ENCODE data around the gene C1QC. TPM values are rescaled to one million over a fixed set of nuclear protein-coding genes. Genes with fewer than 3 reads are reported as not detected.

The C1QC gene
- total and polyA plus RNA-seq, 2 experiments from 2014 or later, result not detected

DNA sequence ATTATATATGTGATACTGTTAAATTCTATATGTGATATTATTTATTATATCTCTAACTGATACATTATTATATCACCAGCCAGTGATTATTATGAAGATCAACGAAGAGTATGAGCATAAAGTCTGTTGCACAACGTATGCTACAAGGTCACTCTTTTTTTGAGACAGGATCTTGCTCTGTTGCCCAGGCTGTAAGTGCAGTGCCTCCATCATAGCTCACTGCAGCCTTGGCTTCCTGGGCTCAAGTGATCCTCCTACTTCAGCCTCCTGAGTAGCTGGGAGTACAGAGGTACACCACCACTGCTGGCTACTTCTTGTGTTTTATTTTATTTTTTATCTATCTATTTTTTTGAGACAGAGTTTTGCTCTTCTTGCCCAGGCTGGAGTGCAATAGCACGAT lies 53.2 kb downstream of the C1QC start:
- Mint-ChIP-seq H3K4me3 (no peak overlapping the region), H3K9me3 (no peaks in the 10 kb centered on the region; the same call in 2 of the 3 replicates), H3K4me1 (no peaks in the 10 kb centered on the region), H3K27me3 (ENCODE audit: insufficient read depth, low read depth, poor library complexity) (peaks cover 5% of the 10 kb centered on the region), H3K36me3 (ENCODE audit: low read depth) (no peaks in the 10 kb centered on the region), H3K27ac (no peak overlapping the region)
- no peaks in the 10 kb centered on the region for H3K79me2 ChIP-seq (replicated peaks; ENCODE audit: insufficient read depth)
- DNase-seq (ENCODE audit: low spot score), result no peak
- no peak overlapping the region for H3K4me3 ChIP-seq
- H3F3A ChIP-seq (replicated peaks; ENCODE audit: low read depth), result no peaks in the 10 kb centered on the region
- no peak overlapping the region for H3K4me2 ChIP-seq
- H4K20me1 ChIP-seq (replicated peaks; ENCODE audit: insufficient read depth), result no peaks in the 10 kb centered on the region; the same call in 1 of the 2 replicates
- H2AFZ ChIP-seq, result no peak overlapping the region
- H3K9me2 ChIP-seq (ENCODE audit: insufficient read depth), result no peaks in the 10 kb centered on the region
- no peaks in the 10 kb centered on the region for H3K27me3 ChIP-seq (ENCODE audit: insufficient read depth)
- H3K4me1 ChIP-seq (ENCODE audit: insufficient read depth), result no peaks in the 10 kb centered on the region
- H3K36me3 ChIP-seq (ENCODE audit: insufficient read depth), result no peaks in the 10 kb centered on the region
- no peak for ATAC-seq
- no peak for TF ChIP-seq ZNF114 (CRISPR knock-in tag; IDR thresholded peaks at IDR 0.05)
- TF ChIP-seq STAT1 (IDR thresholded peaks at IDR 0.05; ENCODE audit: unreplicated experiment), result no peak
- no peak for TF ChIP-seq ZNF331 (CRISPR knock-in tag; IDR thresholded peaks at IDR 0.05; ENCODE audit: low read depth)
- TF ChIP-seq ETS1 (IDR thresholded peaks at IDR 0.05), result no peak
- TF ChIP-seq, protein P1, sequence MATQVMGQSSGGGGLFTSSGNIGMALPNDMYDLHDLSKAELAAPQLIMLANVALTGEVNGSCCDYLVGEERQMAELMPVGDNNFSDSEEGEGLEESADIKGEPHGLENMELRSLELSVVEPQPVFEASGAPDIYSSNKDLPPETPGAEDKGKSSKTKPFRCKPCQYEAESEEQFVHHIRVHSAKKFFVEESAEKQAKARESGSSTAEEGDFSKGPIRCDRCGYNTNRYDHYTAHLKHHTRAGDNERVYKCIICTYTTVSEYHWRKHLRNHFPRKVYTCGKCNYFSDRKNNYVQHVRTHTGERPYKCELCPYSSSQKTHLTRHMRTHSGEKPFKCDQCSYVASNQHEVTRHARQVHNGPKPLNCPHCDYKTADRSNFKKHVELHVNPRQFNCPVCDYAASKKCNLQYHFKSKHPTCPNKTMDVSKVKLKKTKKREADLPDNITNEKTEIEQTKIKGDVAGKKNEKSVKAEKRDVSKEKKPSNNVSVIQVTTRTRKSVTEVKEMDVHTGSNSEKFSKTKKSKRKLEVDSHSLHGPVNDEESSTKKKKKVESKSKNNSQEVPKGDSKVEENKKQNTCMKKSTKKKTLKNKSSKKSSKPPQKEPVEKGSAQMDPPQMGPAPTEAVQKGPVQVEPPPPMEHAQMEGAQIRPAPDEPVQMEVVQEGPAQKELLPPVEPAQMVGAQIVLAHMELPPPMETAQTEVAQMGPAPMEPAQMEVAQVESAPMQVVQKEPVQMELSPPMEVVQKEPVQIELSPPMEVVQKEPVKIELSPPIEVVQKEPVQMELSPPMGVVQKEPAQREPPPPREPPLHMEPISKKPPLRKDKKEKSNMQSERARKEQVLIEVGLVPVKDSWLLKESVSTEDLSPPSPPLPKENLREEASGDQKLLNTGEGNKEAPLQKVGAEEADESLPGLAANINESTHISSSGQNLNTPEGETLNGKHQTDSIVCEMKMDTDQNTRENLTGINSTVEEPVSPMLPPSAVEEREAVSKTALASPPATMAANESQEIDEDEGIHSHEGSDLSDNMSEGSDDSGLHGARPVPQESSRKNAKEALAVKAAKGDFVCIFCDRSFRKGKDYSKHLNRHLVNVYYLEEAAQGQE (IDR thresholded peaks at IDR 0.05; ENCODE audit: unreplicated experiment), result no peak
- no peak for TF ChIP-seq CTCF (conservative IDR thresholded peaks at IDR 0.05; ENCODE audit: low read depth in 2 of 2)
- TF ChIP-seq, protein P2, sequence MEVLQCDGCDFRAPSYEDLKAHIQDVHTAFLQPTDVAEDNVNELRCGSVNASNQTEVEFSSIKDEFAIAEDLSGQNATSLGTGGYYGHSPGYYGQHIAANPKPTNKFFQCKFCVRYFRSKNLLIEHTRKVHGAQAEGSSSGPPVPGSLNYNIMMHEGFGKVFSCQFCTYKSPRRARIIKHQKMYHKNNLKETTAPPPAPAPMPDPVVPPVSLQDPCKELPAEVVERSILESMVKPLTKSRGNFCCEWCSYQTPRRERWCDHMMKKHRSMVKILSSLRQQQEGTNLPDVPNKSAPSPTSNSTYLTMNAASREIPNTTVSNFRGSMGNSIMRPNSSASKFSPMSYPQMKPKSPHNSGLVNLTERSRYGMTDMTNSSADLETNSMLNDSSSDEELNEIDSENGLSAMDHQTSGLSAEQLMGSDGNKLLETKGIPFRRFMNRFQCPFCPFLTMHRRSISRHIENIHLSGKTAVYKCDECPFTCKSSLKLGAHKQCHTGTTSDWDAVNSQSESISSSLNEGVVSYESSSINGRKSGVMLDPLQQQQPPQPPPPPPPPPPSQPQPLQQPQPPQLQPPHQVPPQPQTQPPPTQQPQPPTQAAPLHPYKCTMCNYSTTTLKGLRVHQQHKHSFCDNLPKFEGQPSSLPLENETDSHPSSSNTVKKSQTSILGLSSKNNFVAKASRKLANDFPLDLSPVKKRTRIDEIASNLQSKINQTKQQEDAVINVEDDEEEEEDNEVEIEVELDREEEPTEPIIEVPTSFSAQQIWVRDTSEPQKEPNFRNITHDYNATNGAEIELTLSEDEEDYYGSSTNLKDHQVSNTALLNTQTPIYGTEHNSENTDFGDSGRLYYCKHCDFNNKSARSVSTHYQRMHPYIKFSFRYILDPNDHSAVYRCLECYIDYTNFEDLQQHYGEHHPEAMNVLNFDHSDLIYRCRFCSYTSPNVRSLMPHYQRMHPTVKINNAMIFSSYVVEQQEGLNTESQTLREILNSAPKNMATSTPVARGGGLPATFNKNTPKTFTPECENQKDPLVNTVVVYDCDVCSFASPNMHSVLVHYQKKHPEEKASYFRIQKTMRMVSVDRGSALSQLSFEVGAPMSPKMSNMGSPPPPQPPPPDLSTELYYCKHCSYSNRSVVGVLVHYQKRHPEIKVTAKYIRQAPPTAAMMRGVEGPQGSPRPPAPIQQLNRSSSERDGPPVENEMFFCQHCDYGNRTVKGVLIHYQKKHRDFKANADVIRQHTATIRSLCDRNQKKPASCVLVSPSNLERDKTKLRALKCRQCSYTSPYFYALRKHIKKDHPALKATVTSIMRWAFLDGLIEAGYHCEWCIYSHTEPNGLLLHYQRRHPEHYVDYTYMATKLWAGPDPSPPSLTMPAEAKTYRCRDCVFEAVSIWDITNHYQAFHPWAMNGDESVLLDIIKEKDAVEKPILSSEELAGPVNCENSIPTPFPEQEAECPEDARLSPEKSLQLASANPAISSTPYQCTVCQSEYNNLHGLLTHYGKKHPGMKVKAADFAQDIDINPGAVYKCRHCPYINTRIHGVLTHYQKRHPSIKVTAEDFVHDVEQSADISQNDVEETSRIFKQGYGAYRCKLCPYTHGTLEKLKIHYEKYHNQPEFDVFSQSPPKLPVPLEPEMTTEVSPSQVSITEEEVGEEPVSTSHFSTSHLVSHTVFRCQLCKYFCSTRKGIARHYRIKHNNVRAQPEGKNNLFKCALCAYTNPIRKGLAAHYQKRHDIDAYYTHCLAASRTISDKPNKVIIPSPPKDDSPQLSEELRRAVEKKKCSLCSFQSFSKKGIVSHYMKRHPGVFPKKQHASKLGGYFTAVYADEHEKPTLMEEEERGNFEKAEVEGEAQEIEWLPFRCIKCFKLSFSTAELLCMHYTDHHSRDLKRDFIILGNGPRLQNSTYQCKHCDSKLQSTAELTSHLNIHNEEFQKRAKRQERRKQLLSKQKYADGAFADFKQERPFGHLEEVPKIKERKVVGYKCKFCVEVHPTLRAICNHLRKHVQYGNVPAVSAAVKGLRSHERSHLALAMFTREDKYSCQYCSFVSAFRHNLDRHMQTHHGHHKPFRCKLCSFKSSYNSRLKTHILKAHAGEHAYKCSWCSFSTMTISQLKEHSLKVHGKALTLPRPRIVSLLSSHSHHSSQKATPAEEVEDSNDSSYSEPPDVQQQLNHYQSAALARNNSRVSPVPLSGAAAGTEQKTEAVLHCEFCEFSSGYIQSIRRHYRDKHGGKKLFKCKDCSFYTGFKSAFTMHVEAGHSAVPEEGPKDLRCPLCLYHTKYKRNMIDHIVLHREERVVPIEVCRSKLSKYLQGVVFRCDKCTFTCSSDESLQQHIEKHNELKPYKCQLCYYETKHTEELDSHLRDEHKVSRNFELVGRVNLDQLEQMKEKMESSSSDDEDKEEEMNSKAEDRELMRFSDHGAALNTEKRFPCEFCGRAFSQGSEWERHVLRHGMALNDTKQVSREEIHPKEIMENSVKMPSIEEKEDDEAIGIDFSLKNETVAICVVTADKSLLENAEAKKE (CRISPR knock-in tag; IDR thresholded peaks at IDR 0.05), result no peak
- no peak for TF ChIP-seq EZH2 (IDR thresholded peaks at IDR 0.05; ENCODE audit: low read depth, unreplicated experiment)
- no peak for TF ChIP-seq NANOG (IDR thresholded peaks at IDR 0.05; ENCODE audit: borderline replicate concordance)
- TF ChIP-seq JUNB (IDR thresholded peaks at IDR 0.05; ENCODE audit: unreplicated experiment), result no peak
- TF ChIP-seq EZH2phosphoT487 (IDR thresholded peaks at IDR 0.05; ENCODE audit: unreplicated experiment), result no peak
- TF ChIP-seq POLR2AphosphoS5 (IDR thresholded peaks at IDR 0.05; ENCODE audit: low read depth), result no peak
- no peak for TF ChIP-seq CREB1 (CRISPR knock-in tag; IDR thresholded peaks at IDR 0.05; ENCODE audit: low read depth)
- H3K27ac ChIP-seq (ENCODE audit: low read depth), result no peak overlapping the region
